HG02763 (cell line): ENCODE measurements around the gene BTNL8.

Experiments used
- ATAC-seq: cut with Tn5 transposase; IDR thresholded peaks from one replicate; pipeline ENCODE4 v1.9.1; 2021; ENCODE audit warnings: mild to moderate bottlenecking, moderate library complexity; ENCODE audit not compliant: unreplicated experiment

Gene BTNL8, protein sequence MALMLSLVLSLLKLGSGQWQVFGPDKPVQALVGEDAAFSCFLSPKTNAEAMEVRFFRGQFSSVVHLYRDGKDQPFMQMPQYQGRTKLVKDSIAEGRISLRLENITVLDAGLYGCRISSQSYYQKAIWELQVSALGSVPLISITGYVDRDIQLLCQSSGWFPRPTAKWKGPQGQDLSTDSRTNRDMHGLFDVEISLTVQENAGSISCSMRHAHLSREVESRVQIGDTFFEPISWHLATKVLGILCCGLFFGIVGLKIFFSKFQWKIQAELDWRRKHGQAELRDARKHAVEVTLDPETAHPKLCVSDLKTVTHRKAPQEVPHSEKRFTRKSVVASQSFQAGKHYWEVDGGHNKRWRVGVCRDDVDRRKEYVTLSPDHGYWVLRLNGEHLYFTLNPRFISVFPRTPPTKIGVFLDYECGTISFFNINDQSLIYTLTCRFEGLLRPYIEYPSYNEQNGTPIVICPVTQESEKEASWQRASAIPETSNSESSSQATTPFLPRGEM

DNA sequence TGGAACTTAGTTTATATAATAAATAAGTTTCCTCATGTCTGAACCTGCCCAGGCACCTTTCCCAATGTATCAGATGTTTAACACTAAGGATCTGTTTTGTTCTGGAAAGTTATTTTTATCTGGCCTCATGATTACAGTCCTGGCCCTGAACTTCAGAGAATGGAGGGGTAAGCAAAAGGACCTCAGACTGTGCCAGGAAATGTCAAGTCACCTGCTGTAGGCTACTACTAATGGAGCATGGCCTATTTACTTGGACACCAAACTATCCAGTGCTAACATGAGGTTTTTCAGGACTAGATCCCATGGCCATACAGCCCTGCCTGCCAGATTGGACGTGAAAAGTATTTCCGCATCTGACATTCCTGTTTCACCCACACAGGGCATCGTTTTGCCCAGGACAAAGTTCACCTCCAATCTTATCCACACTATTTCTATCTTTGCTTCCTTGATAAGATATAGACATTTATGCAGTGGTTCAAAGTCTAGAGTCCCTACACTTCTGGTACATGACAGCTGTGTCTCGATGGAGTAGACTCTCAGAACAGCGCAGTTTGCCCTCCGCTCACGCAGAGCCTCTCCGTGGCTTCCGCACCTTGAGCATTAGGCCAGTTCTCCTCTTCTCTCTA lies at the start of gene BTNL8:
BTNL8 (plus strand) TSS at position 539 of the 626 bp plus-strand sequence. CDS start 152 bp downstream, outside the sequence.
- no peak for ATAC-seq

DNA sequence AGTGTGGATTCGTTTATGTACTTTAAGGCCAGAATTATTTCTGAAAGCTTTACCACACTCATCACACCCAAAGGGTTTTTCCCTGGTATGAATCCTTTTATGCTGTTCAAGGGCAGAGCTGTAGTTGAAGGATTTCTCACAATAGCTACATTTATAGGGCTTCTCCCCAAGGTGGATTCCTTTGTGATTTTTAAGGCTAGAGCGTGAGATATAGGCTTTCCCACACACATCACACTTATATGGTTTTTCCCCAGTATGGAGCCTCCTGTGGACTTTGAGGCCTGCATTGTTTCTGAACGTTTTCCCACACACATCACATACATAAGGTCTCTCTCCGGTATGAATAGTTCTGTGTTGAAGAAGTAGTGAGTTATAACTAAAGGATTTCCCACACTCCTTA lies 49.1 kb upstream of the BTNL8 start:
- no peak for ATAC-seq

DNA sequence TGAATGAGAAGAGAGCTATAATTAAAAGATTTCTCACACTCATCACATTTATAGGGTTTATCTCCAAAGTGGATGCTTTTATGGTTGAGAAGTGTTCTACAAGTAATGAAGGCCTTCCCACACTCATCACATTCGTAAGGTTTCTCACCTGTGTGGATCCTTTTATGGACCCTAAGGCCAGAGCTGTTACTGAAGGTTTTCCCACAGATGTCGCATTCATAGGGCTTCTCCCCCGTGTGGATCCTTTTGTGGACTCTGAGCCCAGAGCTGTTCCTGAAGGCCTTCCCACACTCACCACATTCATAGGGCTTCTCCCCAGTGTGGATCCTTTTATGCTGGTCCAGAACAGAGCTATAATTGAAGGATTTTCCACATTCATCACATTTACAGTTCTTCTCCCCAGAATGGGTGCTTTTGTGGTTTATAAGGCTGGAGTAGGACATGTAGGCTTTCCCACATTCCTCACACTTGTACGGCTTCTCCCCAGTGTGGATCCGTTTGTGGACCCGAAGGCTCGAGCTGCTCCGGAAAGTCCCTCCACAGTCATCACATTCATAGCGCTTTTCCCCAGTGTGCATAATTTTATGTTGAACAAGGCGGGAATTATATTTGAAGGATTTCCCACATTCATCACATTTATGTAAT lies 48.4 kb upstream of the BTNL8 start:
- no peak for ATAC-seq

DNA sequence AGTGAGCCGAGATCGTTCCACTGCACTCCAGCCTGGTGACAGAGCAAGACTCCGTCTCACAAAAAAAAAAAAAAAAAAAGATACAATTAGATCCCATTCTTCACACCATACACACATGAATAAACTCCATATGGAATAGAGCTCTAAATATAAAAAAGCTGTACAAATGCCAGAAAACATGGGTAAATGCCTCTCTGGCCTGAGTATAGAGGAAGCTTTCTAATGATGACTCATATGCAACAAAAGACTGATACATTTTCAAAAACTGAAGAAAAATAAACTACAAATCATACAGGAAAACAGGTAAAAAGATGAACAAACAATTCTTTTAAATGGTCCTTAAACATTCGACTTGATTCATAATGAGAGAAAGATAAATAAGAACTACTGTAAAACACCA lies 46.5 kb upstream of the BTNL8 start:
- ATAC-seq: no peak

DNA sequence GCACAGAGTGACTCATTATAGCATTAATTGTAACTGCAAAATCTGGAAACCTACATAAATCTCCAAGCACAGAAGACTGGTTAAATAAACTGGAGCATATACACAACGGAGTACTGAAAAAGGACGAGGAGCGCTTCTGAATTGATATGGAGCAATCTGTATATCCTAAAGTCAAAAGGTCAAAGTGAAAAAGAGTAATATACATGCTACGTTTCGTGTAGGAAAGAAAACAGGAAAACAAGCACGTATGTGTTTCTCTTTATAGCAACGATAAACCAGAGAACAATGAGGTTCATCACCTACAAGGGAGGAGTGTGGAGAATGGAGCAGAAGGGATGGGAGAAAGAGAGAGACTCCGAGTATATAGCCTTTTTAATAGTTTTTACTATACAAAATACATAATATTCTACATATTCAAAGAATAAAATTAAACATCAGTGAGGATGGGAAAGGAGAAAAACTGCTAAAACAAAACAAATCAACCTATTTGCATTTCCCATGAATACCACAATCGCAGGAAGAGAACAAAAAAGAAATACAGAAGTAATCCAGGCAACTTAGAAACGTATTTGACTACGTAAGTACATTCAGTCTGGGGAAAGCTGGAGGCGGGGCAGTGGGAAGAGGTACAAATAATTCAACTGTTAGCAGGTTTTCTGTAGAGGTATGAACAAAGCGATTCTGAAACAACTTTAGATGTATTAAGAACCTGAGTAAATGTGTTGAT lies 45.7 kb upstream of the BTNL8 start:
- ATAC-seq: no peak

DNA sequence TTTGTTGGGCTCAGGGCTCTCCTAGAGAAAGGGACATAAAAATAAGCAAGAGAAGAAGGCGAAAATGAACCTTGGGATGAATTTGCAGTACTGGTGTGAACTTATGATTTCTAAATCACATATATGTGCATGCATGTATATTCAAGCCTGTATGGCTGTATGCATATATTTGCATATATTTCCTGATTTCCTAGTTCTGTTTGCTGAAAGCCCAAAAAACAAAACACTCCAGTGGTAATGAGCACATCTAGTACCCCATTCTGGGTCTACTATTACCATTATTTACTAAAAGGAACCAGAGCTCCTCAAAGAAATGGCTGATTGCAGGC lies 45.1 kb upstream of the BTNL8 start:
- ATAC-seq: no peak

DNA sequence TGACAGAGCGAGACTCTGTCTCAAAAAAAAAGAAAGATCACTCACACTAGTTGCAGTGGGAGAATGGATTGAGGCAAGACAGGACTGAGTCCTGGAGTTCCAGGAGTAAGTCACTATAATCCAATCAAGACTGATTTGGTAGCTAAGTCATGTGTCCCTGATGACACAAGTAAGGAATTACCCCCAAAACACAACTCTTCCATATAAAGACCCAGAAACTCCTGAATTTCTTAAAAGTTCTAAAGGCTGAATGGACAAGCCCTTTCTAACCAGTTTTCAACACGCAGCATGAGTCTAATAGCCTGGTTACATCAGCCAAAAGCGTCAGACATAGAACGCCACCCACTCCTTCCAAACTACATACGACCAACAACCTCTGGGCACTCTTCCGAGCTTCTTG lies 40.4 kb upstream of the BTNL8 start:
- no peak for ATAC-seq

DNA sequence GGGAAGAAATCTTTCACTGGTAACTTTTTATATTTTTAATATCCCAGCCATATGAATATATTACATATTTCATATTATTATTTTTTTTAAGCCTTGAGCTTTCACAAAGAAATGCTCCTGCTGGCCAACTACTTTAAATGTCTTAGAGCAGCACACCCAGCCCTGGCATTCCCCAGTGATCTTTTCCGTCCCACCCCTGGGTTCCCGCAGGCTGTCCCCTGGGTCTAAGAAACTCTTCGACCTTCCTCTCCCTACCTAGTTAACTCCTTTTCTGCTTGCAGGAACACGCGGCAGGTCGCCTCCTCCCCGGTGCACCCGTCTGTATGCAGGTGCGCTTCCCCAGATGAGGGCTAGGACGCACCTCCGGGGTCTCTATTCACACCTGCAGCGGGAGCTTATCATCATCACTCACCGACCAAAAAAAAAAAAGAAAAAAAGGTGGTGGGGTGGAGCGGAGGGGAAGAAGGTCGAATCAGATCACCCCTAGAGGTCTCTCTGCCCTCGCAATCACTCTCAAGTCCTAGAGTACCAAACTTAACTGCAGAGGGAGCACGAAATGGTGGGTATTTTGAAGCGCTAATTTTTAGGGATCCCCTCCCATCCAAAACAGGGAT lies 38.6 kb upstream of the BTNL8 start:
- ATAC-seq: peak; percentile 43

DNA sequence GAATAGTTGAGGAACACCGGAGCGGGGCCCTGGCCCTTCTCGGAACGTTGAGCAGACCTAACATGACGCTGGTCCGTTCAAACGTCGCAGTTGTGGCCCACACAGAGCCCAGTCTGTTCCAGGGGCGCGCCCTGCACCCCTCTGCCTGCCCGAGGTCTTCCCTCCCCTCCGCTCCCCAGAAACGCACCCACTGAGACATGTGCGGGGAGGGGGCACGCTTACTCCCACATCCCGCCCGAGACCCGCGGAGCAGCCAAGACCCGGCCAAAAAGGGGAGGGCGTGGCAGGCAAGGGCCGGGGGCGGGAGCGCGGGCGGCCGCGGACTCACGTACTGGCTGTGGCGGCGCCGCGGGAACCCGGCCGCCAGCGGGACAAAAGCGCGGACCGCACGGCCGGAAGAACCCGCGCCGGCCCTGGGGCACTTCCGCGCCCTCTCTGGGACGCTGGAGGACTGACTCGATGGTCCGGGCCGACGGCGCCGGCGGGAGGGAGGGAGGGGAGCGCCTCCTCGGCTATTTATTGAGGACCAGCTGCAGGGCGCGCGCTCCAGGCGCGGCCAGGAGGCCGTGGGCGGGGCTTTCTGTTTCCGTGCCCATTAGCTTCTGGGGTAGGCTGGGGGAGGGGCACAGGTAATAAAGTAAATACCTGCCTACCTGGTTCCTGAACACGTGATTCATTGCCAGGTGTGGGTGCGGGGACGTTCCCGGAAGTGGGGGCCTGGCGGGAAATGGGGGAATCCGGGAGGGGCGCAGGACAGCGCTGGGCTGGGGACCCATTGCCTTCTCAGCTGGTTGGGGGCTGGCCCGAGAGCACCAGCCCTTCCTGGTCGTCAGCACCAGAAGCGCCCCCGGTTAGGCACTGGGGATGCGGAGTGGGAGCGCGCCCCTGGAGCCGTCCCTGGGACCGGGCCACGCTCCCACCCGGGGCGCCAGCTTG lies 37.8 kb upstream of the BTNL8 start, which contains the start of gene ZFP62:
ZFP62 (minus strand) TSS at position 390 of the 936 bp plus-strand sequence; CDS start at position 333, 57 bp downstream.
- peak; percentile 86 for ATAC-seq

DNA sequence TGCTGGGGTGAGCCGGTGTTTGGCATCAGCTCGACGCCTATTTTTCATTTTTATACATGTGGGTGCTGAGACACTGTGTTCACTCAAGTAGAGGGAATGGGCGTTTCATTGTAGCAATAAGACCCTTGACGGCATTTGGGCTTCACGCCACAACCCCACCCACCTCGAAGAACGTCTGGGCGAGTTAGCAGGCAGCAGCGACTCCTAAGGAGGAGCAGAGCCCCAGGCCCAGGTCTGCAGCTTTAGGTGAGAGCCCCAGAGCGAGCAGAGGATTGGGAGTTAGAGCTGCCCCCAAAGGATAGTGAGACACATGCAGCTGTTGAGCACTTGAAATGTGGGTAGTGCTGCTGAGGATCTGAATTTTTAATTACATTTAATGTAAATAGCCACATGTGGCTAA lies 36.3 kb upstream of the BTNL8 start:
- no peak for ATAC-seq

DNA sequence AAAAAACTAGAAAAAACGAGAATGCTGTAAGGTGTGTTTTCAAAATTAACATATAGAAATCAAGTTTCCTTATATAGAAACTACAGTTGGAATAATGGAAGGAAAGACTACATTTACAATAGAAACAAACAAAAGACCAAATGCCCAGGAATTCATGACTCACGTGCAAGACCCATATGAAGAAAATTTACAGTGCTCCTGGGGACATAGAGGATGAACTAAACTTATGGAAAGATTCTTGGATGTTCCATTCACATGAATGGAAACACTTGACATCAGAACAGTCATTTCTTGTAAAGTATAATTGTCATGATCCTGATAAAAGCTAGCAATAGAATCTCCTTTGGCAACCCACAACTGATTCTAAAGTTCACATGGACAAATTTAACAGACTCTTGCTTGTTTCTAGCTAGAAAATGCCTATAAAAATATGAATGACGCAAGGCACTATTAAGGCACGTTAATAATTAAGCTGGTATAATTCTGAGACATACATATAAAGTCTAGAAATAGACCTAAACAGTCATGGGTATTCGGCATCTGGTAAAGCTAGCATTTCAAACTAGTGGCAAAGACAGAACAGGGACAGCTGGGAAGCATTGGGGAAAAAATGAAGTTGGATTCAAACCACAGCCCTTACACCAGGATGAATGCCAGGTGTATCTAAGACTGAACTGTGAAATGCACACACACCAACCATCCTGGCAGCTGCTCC lies 32.8 kb upstream of the BTNL8 start:
- no peak for ATAC-seq

DNA sequence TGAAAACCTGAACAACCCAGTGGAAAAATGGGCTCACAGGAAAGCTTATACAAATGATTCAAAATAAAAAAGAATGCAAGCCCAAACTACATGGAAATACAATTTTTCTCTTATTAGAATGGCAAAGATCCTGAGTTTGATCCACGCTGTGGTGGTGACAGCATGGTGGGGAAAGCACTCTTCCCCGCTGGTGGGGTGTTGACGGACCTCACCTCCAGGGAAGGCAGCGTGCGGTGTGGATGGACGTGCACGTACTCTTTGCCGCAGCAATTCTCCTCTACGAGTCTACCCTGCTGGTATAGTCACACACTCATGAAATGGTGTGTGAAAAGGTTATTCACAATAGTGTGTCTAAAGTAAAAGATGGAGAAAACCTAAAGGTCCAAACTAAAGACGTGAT lies 32.0 kb upstream of the BTNL8 start:
- no peak for ATAC-seq

DNA sequence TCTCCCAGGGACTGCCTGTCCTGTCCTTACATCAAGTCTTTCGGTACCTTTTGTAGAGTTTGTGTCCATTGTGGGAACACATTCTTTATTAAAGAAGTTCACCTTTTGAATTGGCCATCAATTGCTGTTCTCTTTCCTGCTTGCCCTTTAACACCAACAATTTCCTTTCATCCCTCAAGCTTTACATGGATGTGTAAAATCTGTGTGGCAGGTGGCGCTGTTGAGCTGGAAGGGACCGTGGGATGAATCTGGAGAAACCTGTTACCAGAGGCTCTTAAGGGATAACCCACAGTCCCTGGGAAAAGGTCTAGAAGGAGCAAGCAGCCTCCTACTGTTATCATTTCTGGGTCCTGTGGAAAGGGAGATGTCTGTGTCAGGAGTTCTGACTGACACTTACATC lies 30.0 kb upstream of the BTNL8 start:
- no peak for ATAC-seq

DNA sequence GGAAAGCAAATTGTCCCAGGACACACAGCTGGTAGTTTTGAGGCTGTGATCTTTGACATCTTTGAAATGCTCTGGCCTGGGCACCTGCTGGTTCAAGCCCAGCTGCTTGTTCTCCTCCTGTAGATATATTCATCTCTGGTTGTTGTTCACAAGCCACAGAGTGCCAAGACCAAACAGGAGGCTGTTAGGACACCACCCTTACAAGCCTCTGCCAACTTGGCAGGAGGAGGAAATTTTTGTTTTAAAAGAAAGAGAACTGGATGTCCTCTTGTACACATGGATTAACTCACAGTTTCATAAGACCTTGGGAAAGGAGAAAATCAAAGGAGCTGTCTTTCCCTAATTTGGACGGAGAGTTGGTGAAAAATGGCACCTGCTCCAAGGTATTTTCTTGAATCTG lies 29.4 kb upstream of the BTNL8 start:
- no peak for ATAC-seq

DNA sequence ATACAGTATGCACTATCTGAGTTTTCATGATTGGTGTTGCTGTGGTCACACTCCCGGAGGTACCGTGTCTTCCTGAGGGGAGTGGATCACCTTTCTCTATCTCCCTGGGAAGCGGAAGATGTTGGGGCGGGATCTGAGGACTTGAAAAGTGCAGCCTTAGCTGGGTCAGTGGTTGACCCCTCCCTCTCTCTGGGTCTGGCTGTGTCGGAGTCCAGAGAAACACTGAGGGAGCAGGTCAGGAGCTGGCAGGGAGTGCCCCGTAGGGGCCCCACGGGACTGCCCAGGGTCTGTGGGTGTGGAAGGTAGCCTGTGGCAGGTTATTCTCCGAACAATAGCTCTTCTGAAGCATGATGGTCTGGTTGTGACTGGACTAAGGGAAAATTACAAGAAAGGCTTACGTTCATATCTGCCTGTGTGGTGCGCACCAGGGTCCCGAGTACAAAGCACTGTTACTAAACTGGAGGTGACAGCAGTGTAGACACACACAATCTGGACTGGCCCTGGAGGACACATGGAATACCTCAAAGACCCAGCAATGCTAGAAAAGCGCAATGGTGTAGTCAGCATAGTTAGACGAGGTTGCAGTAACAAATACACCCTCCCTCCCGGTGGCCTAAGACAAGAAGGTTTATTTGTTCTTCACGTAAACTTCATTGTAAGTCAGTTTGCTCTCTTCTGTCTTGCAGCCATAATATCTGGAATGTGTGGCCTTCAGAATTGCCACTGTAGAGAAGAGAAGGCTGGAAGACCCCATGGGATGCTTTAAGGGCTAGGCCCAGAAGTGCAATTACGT lies 28.5 kb upstream of the BTNL8 start:
- ATAC-seq: no peak

DNA sequence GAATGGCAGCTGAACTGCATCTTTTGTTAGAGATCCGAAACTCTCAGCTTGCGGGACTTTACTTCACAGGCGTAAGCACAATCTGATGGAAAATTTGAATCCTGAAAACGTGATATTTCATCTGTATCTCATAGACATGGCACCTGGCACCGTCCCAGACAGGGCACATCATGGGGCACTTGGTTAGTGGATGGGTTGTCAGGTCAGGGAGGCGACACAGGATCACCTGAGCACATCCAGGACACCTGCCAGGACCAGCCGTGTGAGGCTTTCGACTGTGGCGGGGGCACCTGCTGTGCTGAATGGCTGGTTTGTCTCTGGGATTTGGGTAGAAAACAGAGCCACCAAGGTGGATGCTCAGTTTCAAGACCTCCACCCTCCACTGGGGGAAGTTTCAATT lies 26.5 kb upstream of the BTNL8 start:
- ATAC-seq: no peak

DNA sequence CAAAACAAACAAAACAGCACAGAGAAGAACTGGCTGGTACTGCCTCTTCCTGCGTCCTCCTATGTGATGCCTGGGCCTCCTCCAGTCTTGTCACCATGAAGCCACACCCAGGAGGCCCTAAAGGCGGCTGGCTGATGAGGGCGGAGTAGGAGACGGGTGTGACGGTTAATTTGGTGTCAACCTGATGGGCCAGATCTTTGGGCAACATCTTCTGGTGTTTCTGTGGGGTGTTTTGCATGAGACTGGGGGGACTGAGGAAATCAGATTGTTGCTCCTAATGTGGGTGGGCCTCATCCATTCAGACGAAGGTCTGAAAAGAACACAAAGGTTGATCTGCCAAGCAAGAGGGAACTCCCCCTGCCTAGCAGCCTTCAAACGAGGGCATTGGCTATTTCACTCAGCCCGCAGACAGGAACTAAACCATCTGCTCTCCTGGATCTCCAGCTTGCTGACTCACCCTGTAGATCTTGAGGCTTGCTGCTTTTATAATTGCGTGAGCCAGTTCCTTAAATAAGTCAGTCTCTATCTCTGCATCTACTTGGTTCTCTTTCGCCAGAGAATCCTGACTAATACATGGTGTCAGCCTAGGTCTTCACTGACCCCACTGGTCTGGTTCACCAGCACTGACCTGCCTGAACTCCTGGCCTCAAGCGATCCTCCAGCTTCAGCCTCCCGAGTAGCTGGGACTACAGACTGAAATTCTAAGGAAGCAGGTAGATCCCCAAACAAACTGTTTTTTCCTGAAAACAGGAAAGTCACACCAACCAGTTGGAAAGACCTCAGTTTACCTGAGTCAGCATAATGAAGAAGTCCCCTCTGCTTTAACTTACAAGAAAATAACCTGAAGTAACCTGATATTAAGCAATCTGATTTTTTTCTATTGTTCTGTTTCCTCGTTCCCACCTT lies 25.1 kb upstream of the BTNL8 start:
- no peak for ATAC-seq
